Erythroblast (primary cell): ENCODE data around the gene SUSD6.

Experiments used
- GATA1 ChIP-seq: IDR thresholded peaks from 2 replicates; pipeline ENCODE4 v1.6.1; 2011; ENCODE audit warnings: low read depth, mild to moderate bottlenecking, control low read depth, low read length, moderate library complexity
- POLR2A ChIP-seq: IDR thresholded peaks from 2 replicates; pipeline ENCODE4 v1.6.1; 2011; ENCODE audit warnings: mild to moderate bottlenecking, low read length

DNA sequence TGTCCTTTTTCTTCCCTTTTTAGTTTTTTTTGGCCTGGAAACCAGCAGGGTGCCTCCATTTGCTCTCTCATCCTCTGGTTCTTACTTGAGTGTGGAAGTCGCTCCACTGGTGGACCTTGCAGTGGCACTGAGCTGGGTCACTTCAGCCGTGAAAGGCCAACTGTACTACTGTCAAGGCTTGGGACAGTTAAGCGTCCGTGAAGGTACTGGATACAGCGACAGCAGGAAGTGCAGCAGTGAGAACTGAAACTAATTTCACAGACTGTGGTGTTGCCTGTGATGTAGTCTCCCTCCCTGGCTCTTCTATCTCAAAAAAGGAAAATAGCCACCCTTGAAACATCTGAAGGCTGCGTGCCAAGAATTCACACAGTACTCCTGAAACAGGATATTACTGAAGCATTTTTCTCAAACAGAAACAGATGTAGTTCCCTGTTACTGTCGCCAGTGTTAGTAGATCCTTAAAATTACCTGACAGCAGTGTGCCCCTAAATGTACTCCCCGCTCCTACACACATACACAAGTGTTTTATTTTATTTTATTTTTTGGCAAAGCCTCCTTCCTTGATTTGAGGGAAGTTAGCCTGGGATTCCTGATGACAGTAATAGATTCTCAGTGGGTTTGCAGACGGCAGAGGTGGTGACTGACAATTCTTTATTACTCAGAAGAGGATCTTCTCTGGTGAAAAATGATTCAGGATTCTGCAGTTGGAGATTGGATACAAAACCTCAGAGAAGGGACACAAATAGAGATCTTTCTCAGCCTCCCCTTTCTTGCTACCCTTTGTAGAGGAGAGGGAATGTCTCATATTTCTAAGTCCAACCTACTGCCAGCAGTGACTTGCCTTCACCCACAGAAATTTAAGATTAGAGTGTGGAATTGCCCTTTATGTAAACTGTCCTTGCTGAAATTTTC lies 4.4 kb downstream of the SUSD6 start:
- TF ChIP-seq POLR2A (peak; percentile 38), GATA1 (no peak)
